Measurements from ENCODE around the gene PARP6. TPM values are rescaled to one million over a fixed set of nuclear protein-coding genes. Genes with fewer than 3 reads are reported as not detected.

The PARP6 gene
- total RNA-seq, 1 donor from 2014 or later, result 45.7 TPM

DNA sequence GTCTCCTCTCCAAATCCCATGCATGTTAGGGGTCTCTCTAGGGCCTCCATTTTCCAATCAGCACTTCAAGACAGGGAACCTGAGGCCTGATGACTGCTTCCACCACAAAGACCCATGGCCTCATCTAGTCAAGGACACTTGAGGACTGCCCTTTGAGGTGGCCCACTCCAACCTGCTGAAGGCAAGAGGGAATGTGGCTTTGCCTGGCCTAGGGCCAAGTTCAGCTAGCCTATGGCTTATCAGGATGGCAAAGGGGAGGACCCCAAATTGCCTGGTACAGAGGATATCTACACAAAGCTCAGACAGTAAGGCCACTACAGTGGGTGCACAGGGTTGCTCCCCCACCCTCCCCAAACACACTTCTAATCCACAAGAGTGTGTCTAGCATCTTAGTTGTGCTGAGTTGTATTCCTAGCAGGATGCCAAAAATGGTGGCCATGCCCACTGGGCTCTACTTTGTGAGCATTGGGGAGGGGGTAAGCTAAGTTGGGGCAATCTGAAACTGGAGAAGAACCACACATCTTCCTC lies 64.7 kb downstream of the PARP6 start:
- TF ChIP-seq, protein P1, sequence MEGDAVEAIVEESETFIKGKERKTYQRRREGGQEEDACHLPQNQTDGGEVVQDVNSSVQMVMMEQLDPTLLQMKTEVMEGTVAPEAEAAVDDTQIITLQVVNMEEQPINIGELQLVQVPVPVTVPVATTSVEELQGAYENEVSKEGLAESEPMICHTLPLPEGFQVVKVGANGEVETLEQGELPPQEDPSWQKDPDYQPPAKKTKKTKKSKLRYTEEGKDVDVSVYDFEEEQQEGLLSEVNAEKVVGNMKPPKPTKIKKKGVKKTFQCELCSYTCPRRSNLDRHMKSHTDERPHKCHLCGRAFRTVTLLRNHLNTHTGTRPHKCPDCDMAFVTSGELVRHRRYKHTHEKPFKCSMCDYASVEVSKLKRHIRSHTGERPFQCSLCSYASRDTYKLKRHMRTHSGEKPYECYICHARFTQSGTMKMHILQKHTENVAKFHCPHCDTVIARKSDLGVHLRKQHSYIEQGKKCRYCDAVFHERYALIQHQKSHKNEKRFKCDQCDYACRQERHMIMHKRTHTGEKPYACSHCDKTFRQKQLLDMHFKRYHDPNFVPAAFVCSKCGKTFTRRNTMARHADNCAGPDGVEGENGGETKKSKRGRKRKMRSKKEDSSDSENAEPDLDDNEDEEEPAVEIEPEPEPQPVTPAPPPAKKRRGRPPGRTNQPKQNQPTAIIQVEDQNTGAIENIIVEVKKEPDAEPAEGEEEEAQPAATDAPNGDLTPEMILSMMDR (IDR thresholded peaks at IDR 0.05; ENCODE audit: insufficient read depth, low read length, poor library complexity, severe bottlenecking), result no peak
- Histone ChIP-seq H3K4me3 (ENCODE audit: low read depth, low read length) (no peak overlapping the region), H3K27me3 (ENCODE audit: control insufficient read depth, insufficient read depth, low read length) (no peaks in the 10 kb centered on the region), H3K36me3 (ENCODE audit: control insufficient read depth, insufficient read depth, low read length) (peaks cover 18% of the 10 kb centered on the region)
- DNase-seq (ENCODE audit: low read depth), result no peak

DNA sequence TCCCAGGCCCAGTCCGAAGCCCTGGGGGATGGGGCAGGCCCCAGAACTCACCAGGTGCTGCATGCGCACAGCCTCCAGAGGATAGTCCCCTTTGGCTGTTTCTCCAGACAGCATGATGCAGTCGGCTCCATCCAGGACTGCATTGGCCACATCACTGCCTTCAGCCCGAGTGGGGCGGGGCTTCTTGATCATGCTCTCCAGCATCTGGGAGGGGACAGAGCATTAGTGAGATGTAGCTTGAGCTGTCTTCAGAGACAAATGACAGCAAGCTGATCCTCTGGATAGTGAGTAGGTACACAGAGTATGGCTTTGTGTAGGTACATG lies 65.7 kb downstream of the PARP6 start:
- Histone ChIP-seq H3K36me3 (ENCODE audit: control insufficient read depth, insufficient read depth, low read length) (peaks cover 19% of the 10 kb centered on the region), H3K4me3 (ENCODE audit: low read depth, low read length) (no peak overlapping the region), H3K27me3 (ENCODE audit: control insufficient read depth, insufficient read depth, low read length) (no peaks in the 10 kb centered on the region)
- TF ChIP-seq, protein P1 (IDR thresholded peaks at IDR 0.05; ENCODE audit: insufficient read depth, low read length, poor library complexity, severe bottlenecking), result no peak
- no peak for DNase-seq (ENCODE audit: low read depth)

DNA sequence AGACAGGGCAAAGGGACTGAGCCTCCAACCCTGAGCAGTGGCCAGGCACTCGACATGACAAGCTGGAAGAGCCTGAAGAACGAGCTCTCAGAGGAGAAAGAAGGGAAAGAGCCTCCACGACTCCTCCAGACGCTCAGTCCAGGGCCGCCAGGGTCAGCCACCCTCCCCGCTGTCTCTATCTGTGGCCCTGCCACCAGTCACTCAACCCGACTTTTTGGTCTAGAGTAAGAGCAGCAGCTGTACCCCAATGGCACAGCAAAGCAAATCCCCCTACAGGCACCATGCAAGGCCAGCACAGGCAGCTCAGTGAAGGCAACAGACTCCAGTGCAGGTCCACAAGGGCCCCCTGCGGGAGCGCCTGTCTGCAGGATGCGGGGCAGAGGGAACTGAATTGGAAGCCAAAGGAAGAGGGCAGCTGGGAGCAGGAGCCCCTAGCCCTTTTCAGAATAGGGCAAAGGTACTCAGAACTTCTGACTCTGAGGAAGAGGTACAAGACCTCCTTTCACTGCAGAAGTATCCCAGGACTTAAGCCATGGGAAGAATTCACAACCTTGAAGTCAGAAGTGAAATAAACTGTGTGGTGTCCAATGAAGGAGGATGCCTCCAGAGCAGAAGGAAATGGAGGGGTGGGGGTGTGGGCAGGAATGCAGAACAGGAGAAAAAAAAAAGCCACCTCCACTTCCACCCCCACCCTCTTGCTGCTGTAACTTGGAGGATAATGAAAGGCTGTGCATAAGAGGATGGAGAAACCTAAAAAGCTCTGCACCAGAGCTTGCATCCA lies 66.3 kb downstream of the PARP6 start:
- TF ChIP-seq, protein P1 (IDR thresholded peaks at IDR 0.05; ENCODE audit: insufficient read depth, low read length, poor library complexity, severe bottlenecking), result no peak
- DNase-seq (ENCODE audit: low read depth), result no peak
- no peak overlapping the region for H3K4me3 ChIP-seq (ENCODE audit: low read depth, low read length)
- no peaks in the 10 kb centered on the region for H3K27me3 ChIP-seq (ENCODE audit: control insufficient read depth, insufficient read depth, low read length)
- H3K36me3 ChIP-seq (ENCODE audit: control insufficient read depth, insufficient read depth, low read length), result peaks cover 21% of the 10 kb centered on the region

DNA sequence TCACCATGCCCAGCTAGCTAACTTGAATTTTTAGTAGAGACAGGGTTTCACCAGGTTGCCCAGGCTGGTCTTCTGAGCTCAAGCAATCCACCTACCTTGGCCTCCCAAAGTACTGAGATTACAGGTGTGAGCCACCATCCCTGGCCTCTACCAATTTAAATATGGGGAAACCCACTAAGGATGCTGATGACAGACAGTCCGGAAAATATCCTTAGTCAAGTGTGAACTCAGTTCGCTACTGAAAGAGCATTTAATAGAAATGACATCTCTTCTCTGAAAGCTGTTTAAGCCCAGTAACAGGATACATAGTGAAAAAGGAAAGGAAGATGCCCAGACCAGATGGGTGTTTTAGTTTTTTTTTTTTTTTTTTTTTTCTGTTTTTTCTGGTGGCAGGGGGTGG lies 67.1 kb downstream of the PARP6 start:
- DNase-seq (ENCODE audit: low read depth), result no peak
- TF ChIP-seq, protein P1 (IDR thresholded peaks at IDR 0.05; ENCODE audit: insufficient read depth, low read length, poor library complexity, severe bottlenecking), result no peak
- Histone ChIP-seq H3K36me3 (ENCODE audit: control insufficient read depth, insufficient read depth, low read length) (peaks cover 23% of the 10 kb centered on the region), H3K4me3 (ENCODE audit: low read depth, low read length) (no peak overlapping the region), H3K27me3 (ENCODE audit: control insufficient read depth, insufficient read depth, low read length) (no peaks in the 10 kb centered on the region)

DNA sequence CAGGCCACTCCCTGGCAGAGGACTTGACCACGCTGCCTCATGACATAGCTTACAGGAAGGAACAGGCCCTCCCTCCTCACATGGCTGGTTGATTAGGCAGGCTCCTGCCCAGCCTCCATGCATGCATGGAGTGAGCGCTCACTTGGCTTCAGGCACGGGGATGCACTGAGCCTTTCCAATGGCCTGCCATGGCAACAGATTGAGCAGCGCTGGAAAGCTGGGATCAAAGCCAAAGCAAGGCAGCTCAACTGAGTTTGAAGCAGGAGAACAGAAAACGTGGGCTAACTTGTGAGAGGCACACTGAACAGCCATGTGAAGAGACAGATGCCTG lies 68.9 kb downstream of the PARP6 start:
- peak; percentile 85 for DNase-seq (ENCODE audit: low read depth)
- Histone ChIP-seq H3K27me3 (ENCODE audit: control insufficient read depth, insufficient read depth, low read length) (no peaks in the 10 kb centered on the region), H3K4me3 (ENCODE audit: low read depth, low read length) (no peak overlapping the region), H3K36me3 (ENCODE audit: control insufficient read depth, insufficient read depth, low read length) (peaks cover 26% of the 10 kb centered on the region)
- TF ChIP-seq, protein P1 (IDR thresholded peaks at IDR 0.05; ENCODE audit: insufficient read depth, low read length, poor library complexity, severe bottlenecking), result no peak

Data from kidney epithelial cell (primary cell).